Muscle layer of colon (tissue), 2 donors: ENCODE data around the gene SLCO1A2.

Source experiments
- H3K27ac ChIP-seq: one replicate; pipeline ENCODE4 v1.7.0; 2013; ENCODE audit warnings: low read depth, mild to moderate bottlenecking, low read length, moderate library complexity
- H3K27me3 ChIP-seq, 2 donors: one replicate each; pipeline ENCODE4 v1.7.0; 2013; ENCODE audit warnings: low read length in 2 of 2, mild to moderate bottlenecking in 2 of 2; ENCODE audit not compliant: insufficient read depth in 2 of 2, control insufficient read depth in 1 of 2
- H3K36me3 ChIP-seq: one replicate; pipeline ENCODE4 v1.7.0; 2013; ENCODE audit warnings: mild to moderate bottlenecking, low read length; ENCODE audit not compliant: insufficient read depth
- H3K4me1 ChIP-seq: one replicate; pipeline ENCODE4 v1.7.0; 2013; ENCODE audit warnings: mild to moderate bottlenecking, low read length; ENCODE audit not compliant: insufficient read depth
- H3K4me3 ChIP-seq, 2 donors: one replicate each; pipeline ENCODE4 v1.7.0; 2013; ENCODE audit warnings: low read length in 2 of 2, low read depth in 1 of 2, mild to moderate bottlenecking in 1 of 2, moderate library complexity in 1 of 2
- H3K9ac ChIP-seq: one replicate; pipeline ENCODE4 v1.7.0; 2013; ENCODE audit warnings: low read length
- H3K9me3 ChIP-seq: one replicate; pipeline ENCODE4 v1.7.0; 2013; ENCODE audit warnings: mild to moderate bottlenecking, low read length
- donor health status: abdominal sarcoma.
- donor health status: Adenocarcinoma of cecum.

The SLCO1A2 gene

DNA sequence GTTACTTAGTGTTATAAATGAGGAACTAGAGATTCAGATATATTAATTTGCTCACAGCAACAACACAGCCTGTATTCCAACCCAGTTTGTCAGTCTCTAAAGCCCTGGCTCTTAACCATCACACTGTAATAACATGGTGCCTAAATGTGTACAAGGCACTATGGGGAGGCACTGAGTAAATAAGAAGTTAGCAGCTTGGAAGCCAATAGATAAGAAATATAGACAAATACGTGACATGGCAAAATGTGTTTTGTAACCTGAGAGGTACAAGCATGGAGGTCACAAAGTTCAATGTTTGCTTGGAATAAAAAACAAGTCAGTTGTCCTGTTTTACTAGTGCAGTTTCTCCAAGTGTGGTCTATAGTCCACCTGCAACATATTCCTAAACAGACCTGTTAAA, 16.3 kb upstream of the SLCO1A2 start:
- Histone ChIP-seq H3K9me3 (no peaks in the 10 kb centered on the region), H3K27ac (no peak overlapping the region), H3K27me3 (no peaks in the 10 kb centered on the region), H3K36me3 (no peaks in the 10 kb centered on the region), H3K4me3 (no peak overlapping the region), H3K4me1 (no peaks in the 10 kb centered on the region), H3K9ac (no peak overlapping the region)

DNA sequence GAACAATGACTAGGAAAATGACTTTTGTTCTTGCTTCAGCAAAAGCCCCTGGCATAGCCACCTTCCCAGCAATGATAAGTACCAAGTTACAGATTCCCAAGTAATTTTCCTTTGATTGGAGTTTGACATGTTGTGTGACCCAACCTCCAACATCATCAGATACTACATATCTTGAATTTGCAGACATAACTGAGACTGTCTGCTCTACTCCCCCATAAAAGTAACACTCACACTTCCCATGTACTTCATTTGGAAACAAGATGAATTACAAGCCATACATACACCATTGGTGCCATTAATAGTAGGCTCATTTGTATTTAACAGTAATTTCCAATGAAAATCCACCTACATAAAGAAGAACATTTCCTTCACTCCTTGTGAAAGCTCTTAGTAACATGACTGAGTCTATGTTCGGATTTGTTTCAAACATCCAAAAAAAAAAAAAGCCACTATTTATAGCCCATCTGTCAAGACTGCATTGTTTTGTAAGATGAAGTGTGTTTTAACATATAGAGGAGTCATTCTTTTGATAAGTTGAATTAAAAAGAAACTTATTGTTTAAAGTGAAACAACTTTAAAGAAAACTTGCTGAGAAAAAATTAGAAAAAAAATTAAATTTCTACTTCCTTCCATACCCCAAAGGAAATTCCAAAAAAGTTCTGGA, 12.0 kb upstream of the SLCO1A2 start:
- H3K36me3 ChIP-seq = no peaks in the 10 kb centered on the region
- no peak overlapping the region for H3K9ac ChIP-seq
- no peak overlapping the region for H3K27ac ChIP-seq
- no peaks in the 10 kb centered on the region for H3K4me1 ChIP-seq
- H3K4me3 ChIP-seq = no peak overlapping the region
- no peaks in the 10 kb centered on the region for H3K27me3 ChIP-seq
- no peaks in the 10 kb centered on the region for H3K9me3 ChIP-seq

GRCh38 chr12:21343636-21344035, 8.9 kb upstream of the SLCO1A2 start:
- Histone ChIP-seq H3K4me3 (no peak overlapping the region), H3K27ac (no peak overlapping the region), H3K9ac (no peak overlapping the region), H3K27me3 (no peaks in the 10 kb centered on the region), H3K4me1 (no peaks in the 10 kb centered on the region), H3K9me3 (no peaks in the 10 kb centered on the region), H3K36me3 (no peaks in the 10 kb centered on the region)

DNA sequence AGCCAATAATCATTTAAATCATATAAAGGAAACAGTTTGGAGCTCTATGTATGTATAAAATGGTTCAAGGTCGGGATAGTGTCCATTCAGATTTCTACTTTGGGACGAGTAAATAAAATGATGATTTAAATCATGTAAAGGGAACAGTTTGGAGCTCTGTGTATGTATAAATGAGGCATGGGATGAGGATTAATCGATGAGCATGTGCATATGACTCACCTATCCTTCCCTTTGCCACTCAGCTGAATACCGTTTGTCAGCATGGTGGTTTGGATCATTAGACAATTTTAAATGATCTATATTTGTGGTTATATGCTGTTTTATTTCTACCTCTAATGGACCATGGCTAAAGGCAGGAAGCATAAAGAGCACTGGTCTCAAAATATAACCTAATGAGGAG, 7.1 kb upstream of the SLCO1A2 start:
- no peaks in the 10 kb centered on the region for H3K9me3 ChIP-seq
- H3K9ac ChIP-seq = no peak overlapping the region
- no peaks in the 10 kb centered on the region for H3K36me3 ChIP-seq
- H3K4me1 ChIP-seq = no peaks in the 10 kb centered on the region
- no peak overlapping the region for H3K27ac ChIP-seq
- H3K27me3 ChIP-seq = no peaks in the 10 kb centered on the region
- no peak overlapping the region for H3K4me3 ChIP-seq

GRCh38 chr12:21340403-21340802, 5.7 kb upstream of the SLCO1A2 start:
- H3K4me1 ChIP-seq = no peaks in the 10 kb centered on the region
- H3K9ac ChIP-seq = no peak overlapping the region
- H3K36me3 ChIP-seq = no peaks in the 10 kb centered on the region
- no peak overlapping the region for H3K27ac ChIP-seq
- H3K9me3 ChIP-seq = no peaks in the 10 kb centered on the region
- H3K27me3 ChIP-seq = no peaks in the 10 kb centered on the region
- H3K4me3 ChIP-seq = no peak overlapping the region

GRCh38 chr12:21339921-21340320, 5.2 kb upstream of the SLCO1A2 start:
- Histone ChIP-seq H3K9me3 (no peaks in the 10 kb centered on the region), H3K36me3 (no peaks in the 10 kb centered on the region), H3K27me3 (no peaks in the 10 kb centered on the region), H3K4me1 (no peaks in the 10 kb centered on the region), H3K9ac (no peak overlapping the region), H3K27ac (no peak overlapping the region), H3K4me3 (no peak overlapping the region)

DNA sequence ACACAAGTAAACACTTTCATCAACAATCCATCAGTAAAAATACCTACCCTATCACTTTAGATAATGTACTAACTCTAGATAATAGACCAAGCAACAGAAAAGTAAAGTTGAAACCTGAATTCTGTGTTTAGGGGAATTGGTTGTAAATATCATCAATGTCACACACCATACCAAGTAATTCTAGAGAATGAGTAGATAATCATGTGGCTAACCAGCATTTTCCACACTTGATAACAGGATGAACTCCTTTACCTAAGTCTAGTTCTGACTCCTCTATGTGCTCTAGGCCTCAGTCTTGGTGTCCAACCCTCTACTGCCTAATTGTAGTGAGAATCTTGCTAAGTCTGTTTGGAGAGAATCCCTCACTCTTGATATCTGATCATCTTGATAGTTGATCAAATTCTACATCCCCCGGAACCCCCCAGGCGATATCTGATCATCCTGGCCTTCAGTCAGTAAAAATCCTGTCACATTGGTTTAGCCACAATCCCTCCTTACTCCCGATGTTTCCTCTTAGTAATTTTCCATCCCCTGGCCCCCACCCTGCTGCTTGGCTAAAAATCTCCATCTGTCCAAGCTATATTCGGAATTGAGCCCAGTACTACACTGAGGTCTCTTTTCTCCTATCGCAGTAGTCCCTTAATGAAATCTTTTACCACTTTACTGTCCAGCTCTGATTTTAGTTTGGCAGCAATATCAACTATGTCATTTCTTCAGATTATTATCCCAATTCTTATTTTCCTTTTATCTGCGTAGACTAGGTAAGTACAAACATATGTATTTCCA, 3.4 kb upstream of the SLCO1A2 start:
- no peak overlapping the region for H3K27ac ChIP-seq
- no peaks in the 10 kb centered on the region for H3K36me3 ChIP-seq
- H3K4me1 ChIP-seq = no peaks in the 10 kb centered on the region

DNA sequence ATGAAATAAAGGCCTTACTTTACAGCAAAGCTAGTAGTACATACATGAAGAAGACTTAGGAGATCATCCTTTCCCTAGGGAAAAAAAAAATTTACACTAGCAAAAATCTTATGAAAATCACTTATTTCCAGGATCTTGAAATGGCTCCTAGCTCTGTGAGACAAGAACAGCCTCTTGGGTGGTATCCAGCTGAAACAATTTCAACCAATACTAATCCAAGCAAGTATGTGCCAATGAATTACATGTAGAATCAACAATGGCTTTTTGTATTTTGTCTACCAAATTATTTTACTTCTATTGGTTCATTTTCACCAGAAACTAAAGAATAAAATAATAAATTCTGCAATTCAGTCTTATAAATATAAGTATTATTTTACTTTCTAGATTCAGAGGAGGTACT, 2.7 kb upstream of the SLCO1A2 start:
- no peak overlapping the region for H3K4me3 ChIP-seq
- no peak overlapping the region for H3K9ac ChIP-seq
- H3K27ac ChIP-seq = no peak overlapping the region
- H3K36me3 ChIP-seq = no peaks in the 10 kb centered on the region
- H3K9me3 ChIP-seq = no peaks in the 10 kb centered on the region
- H3K4me1 ChIP-seq = no peaks in the 10 kb centered on the region
- no peaks in the 10 kb centered on the region for H3K27me3 ChIP-seq

More for the DNA sequence above, 3.4 kb upstream of the SLCO1A2 start:
- Histone ChIP-seq H3K9me3 (no peaks in the 10 kb centered on the region), H3K4me3 (no peak overlapping the region), H3K9ac (no peak overlapping the region), H3K27me3 (no peaks in the 10 kb centered on the region)

- Histone ChIP-seq H3K9ac (no peak overlapping the region), H3K36me3 (no peaks in the 10 kb centered on the region), H3K27me3 (no peaks in the 10 kb centered on the region), H3K27ac (no peak overlapping the region), H3K4me3 (no peak overlapping the region), H3K9me3 (no peaks in the 10 kb centered on the region), H3K4me1 (no peaks in the 10 kb centered on the region)
Observed at GRCh38 chr12:21336656-21337055, 1.9 kb upstream of the SLCO1A2 start.

GRCh38 chr12:21330682-21331253, 3.9 kb downstream of the SLCO1A2 start:
- Histone ChIP-seq H3K4me3 (no peak overlapping the region), H3K27ac (no peak overlapping the region), H3K27me3 (no peaks in the 10 kb centered on the region), H3K9ac (no peak overlapping the region), H3K36me3 (no peaks in the 10 kb centered on the region), H3K9me3 (no peaks in the 10 kb centered on the region), H3K4me1 (no peaks in the 10 kb centered on the region)

GRCh38 chr12:21328578-21328977, 6.1 kb downstream of the SLCO1A2 start:
- H3K9ac ChIP-seq = no peak overlapping the region
- H3K27ac ChIP-seq = no peak overlapping the region
- H3K27me3 ChIP-seq = no peaks in the 10 kb centered on the region
- no peaks in the 10 kb centered on the region for H3K36me3 ChIP-seq
- no peaks in the 10 kb centered on the region for H3K9me3 ChIP-seq
- no peaks in the 10 kb centered on the region for H3K4me1 ChIP-seq
- no peak overlapping the region for H3K4me3 ChIP-seq
